Ramos (cell line): ENCODE data around the gene DPPA4.
"Not testable (repeated sequence)": the region's sequence is repeated elsewhere in the genome, so short reads cannot be mapped to it uniquely, and the experiment has no call there.

Experiments used
- in situ Hi-C: fragments of 300-500 bp; cut with MboI; formaldehyde crosslinking; loops from one replicate; pipeline ENCODE4 v1.14.3; 2022; ENCODE audit warnings: low sequenced_read_pairs; ENCODE audit not compliant: unreplicated experiment

The DPPA4 gene, protein sequence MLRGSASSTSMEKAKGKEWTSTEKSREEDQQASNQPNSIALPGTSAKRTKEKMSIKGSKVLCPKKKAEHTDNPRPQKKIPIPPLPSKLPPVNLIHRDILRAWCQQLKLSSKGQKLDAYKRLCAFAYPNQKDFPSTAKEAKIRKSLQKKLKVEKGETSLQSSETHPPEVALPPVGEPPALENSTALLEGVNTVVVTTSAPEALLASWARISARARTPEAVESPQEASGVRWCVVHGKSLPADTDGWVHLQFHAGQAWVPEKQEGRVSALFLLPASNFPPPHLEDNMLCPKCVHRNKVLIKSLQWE

DNA sequence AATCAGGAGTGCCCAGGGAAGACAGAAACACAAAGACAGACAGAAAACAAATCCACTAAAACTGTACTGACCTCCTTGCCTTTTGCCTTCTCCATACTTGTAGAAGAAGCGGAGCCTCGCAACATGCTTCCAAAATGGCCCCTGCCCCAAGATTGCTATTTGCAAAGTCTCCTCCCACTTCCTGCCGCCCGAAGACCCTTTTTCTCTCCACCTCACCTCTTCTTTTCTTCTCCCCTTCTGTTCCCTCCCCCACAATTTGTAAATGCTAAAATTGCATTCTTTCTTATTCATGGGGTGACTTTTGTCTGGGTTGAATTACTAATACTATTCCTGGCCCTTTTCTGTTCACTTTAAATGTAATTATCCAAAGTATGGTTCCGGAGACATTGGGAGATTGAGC, at the start of gene DPPA4:
TSS of gene DPPA4 (minus strand) at position 154 of the 400 bp plus-strand sequence. CDS start at position 125, 29 bp downstream.
- in situ Hi-C loops, result no loop called here

DNA sequence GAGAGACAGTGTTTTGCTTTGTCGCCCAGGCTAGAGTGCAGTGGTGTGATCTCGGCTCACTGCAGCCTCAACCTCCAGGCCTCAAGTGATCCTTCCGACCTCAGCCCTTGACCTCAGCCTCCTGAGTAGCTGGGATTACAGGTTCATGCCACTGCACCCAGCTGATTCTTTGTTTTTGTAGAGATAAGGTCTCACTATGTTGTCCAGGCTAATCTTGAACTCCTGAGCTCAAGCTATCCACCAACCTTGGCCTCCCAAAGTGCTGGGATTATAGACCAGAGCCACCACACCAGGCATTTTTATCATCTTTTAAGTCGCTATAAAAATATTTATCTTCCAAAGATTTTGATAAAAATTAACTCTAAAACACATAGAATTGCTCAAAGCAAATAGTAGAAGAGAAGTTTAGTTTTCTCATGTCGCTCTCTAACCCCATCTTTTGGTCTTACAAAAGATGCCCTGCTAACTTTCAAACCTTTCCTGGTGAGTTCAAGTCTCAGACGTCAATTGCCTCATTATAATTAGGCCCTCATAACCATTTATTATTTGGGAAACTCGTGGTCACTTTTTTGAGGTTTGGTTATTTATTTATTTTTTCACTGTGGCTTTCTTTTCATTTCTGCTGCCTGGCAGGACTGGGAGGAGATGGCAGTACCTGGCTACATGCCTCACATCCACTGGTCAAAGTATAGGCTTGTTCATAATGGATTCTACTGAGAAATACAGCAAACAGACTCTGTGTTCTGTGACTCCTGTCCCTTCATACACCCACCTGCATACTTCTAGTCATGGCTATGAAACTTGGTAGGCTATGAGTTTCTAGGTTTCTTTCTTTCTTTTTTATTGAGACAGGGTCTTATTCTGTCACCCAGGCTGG, 48.3 kb upstream of the DPPA4 start:
- in situ Hi-C loops, result no loop called here

DNA sequence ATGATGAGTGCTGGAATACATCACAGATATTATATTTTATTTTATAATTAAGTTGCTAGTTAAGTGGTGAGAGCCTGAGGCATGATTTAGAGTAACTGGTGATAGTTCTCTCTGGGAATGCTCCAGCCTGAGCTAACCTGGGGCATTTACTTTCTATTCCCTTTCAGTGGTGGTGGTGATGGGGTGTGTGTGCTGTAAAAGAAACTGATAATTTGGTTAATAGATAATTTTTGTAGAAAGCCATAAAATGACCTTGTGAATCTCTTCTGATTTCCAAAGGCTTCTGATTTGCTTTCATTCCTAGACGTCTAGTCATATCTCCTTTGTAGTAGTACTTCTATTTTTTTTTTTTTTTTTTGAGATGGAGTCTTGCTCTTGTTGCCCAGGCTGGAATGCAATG, 46.8 kb upstream of the DPPA4 start:
- in situ Hi-C loops, result no loop called here

DNA sequence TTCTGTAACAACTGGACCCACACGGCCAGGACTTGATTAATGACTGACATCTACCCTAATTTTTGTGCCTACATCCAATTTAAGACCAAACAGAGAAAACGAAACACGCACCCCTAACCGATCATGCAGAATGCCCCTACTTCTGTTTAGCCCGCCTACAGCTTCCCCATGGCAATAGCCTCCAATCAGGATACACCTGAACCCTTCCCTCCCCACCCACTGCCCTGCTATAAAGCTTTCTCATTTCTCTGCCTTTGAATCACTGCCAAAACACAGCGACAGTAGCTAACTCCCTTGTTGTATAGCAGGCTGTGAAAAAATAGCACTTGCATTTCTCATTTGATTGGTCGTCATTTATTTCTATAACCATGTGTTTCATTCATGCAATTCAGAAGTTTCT, 45.2 kb upstream of the DPPA4 start:
- in situ Hi-C loops, result no loop called here

DNA sequence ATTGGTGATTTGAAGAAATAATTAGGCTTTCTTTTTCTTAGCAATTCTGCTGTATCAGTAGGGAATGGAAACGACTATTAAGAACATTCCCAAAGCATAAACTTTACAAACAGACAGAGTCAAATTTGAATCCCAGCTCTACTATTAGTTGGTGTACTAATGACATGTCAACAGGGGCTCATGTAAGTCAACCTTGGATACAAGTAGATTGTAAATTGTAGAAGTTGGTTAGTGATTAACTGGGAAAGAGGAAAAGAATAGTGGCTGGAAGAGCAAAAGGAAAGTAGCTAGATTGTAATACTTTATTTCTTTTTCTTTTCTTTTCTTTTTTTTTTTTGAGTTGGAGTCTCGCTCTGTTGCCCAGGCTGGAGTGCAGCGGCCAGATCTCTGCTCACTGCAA, 38.6 kb upstream of the DPPA4 start:
- in situ Hi-C loops, result no loop called here

DNA sequence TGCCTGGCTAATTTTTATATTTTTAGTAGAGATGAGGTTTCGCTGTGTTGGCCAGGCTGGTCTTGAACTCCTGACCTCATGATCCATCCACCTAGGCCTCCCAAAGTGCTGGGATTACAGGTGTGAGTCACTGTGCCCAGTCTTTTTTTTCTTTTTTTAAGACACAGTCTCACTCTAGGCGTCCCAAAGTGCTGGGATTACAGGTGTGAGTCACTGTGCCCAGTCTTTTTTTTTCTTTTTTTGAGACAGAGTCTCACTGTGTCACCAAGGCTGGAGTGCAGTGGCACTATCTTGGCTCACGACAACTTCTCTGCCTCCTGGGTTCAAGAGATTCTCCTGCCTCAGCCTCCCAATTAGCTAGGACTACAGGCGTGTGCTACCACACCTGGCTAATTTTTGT, 37.1 kb upstream of the DPPA4 start:
- in situ Hi-C loops, result not testable (repeated sequence)

DNA sequence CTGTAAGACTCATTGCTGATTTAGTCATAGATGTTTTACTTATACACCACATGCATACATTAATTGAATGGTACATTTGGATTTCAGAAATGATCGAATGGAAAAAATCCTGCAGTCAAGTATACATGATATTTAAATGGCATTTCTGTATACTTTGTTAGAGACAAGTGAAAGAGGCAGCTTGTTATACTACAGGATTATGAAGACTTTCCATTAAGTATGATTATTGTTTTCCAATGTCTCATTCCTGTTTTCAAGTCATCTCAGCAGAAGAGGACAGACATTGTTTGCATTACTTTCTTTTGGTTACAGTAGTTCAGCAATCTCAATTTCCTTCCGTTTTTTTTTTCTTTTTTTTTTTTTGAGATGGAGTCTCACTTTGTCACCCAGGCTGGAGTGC, 36.6 kb upstream of the DPPA4 start:
- in situ Hi-C loops, result no loop called here

DNA sequence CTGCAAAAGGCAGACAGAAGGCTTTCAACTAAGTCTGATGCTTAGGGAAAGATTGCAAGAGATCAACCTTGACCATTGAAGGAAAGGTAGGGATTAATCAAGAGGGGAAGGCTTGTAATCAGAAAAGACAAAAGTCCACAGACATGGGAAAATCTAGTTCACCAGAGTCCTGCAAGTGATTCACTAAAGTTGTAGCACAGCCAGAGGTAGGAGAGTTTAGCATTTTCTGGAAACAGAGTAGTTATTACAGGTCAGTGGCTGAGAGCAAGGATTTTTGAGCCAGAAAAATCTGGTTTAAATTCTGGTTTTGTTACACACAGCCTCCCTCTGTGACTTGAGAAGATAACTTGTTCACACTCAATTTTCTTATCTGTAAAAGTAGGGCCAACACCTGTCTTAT, 35.3 kb upstream of the DPPA4 start:
- in situ Hi-C loops, result no loop called here

DNA sequence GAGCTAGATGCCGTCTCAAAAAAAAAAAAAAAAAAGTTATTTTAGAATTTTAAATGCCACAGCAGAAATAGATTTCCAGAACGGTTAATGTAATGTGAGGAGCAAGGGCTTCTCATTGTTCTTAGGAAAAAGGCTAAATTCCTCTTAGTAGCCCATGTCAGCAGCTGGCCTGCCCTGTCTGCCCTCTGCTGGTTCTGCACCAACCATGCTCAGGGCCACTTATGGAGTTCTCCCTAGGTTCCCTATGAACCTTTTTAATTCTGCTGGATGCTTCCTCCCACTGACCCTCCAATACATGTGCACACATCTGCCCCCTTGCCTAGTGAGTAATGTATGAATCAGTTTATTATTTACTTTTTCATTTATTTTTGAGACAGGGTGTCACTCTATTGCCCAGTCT, 32.2 kb upstream of the DPPA4 start:
- in situ Hi-C loops, result no loop called here

DNA sequence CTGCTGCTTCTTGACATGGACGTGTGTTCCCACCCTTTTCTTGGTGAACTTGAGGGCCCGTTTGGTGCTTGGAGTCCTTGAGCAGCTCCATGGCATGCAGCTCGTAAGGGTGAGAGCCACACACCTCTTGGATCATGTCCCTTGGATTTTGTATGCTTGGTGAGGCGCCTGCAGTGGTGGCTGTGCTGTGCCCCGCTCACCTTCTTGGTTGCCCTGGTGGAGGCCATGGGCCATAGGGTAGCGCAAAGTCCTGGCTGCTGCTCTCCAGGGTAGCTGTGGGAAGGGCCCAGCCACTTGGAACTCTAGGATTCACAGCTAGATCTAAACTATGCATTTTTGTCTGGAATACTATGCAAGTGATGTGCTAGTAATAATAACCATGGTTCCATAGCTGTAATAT, 26.7 kb upstream of the DPPA4 start:
- in situ Hi-C loops, result no loop called here

DNA sequence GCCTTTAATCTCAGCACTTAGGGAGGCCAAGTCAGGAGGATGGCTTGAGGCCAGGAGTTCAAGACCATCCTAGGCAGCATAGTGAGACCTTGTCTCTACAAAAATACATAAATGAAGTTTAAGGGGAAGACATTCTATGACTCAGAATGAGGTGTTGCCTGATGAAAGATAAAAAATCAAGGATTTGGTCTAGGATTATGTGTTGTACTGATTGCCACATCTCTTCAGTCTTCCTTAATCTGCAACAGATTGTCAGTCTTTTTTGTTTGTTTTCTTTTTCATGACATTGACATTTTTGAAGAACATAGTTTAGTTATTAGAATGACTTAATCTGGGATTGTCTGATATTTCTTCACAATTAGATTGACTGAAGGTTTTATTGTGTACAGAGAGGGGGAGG, 26.3 kb upstream of the DPPA4 start:
- in situ Hi-C loops, result no loop called here

DNA sequence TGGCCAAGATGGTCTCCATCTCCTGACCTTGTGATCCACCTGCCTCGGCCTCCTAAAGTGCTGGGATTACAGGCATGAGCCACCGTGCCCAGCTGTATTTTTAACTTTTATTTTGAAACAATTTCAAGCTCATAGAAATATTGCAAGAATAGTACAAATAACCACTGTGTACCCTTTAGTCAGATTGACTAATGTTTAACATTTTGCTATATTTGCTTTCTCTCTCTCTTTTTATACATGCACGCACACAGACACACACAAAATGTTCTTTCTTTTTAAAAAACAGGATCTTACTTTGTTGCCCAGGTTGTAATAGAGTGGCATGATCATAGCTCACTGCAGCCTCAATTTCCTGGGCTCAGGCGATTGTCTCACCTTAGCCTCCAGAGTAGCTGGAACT, 25.5 kb upstream of the DPPA4 start:
- in situ Hi-C loops, result no loop called here

DNA sequence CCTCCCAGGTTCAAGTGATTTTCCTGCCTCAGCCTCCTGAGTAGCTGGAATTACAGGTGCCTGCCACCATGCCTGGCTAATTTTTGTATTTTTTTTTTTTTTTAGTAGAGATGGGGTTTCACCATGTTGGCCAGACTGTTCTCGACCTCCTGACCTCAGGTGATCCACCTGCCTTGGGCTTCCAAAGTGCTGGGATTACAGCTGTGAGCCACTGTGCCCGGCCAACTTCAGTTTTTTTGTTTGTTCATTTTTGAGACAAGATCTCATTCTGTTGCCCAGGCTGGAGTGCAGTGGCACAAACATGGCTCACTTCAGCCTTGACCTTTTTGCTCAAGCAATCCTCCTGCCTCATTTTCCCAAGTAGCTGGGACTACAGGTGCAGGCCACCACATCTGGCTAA, 21.5 kb upstream of the DPPA4 start:
- in situ Hi-C loops, result not testable (repeated sequence)

DNA sequence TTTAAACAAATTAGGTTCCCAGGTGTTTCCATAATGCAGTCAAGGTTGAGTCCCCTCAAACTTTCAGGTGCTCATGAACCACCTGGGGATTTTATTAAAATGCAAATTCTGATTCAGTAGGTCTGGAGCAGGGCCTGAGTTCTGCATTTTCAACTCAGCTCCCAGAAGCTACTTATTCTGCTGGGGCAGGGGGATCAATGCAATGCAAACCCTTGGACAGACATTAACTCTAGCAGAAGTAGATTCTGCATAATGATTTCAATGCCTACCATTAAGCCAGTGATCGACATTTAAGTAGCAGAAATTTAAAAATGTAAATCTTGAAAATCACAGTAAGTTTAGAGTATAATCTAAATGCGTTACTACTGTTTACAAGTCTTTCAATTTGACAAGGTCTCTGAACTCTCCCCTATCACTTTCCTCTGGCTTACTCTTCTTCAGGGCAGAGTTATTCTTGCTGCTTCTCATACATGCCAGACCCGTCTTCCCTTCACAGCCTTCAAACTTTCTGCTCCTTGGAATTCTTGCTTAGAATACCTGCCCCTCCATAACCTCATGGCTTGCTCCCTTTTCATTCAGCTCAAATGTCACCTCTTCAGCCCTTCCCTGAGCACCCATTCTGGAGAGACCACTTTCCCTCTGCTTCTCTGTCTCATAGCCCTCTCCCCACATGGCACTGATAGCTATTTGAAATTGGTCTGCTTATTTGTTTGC, 19.3 kb upstream of the DPPA4 start:
- in situ Hi-C loops, result no loop called here

DNA sequence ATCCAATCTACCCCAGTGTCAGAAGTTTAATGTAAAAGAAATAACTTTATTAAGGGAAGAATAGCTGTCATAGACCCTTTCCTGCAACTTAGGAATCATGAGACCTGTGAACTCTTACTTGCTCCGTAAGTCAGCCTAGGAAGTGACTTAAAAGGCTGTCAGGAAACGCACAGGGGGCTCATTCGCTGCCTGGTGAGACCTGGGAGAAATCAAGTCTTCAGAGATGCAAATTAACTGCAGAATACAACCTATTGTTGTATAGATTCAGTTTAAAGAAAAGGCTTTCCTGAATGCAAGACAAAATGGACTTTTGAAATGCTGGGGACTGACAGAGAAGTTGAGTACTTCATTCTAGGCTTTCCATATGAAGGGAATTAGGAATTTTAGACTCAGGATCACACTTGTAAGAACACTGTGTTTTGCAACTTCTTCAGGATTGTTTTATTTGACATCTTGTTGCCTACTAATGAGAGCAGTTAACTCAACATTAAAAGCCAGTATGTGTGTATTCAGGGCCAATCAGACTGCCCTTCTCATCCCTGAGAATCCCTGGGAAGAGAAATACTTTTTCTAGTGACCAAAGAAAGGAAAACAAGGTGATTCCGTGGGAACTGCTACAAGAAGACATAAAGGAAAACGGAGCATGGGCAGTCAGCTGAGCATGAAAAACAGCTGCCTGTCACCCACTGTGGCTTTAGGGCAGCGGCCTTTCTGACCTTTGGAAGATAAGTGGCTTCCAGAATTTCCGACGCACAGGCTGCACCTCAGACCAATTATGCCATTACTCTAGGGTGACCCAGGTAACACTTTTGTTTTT, 18.5 kb upstream of the DPPA4 start:
- in situ Hi-C loops, result no loop called here

DNA sequence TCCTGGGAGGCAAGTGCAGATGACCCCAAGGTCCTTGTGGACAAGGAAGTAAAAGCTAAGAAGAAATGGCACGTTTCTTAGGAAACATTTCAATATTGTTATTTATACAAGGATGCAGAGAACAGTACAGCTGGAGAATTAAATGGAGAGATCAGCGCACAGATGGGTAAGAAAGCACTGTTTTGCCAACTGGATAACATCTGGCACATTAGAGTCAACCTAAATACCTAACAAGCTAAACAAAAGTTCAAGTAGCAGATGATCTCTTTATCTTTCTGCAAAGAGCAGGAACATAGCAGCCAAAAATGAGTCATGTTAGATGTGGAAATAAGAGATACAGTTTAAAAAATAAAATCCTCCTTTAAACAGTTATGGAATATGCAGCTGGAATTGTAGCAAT, 15.7 kb upstream of the DPPA4 start:
- in situ Hi-C loops, result no loop called here

DNA sequence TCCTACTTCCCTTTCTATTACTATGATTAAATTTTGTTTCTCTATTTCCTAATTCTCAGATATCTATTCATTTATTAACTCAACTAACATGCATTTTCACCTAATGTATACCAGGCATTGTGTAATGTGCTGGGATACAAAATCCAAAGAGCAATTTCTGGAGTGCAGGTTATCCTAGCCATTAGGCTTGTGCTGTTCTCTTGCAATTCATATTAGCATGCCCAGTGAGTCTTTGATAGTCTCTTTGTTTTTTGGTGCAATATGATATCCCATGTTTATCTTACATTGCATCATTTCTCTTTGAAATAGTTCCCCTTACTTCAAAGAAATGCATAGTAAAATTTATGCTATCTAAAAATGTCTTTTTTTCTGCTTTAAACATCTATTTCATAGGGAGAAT, 13.9 kb upstream of the DPPA4 start:
- in situ Hi-C loops, result no loop called here

DNA sequence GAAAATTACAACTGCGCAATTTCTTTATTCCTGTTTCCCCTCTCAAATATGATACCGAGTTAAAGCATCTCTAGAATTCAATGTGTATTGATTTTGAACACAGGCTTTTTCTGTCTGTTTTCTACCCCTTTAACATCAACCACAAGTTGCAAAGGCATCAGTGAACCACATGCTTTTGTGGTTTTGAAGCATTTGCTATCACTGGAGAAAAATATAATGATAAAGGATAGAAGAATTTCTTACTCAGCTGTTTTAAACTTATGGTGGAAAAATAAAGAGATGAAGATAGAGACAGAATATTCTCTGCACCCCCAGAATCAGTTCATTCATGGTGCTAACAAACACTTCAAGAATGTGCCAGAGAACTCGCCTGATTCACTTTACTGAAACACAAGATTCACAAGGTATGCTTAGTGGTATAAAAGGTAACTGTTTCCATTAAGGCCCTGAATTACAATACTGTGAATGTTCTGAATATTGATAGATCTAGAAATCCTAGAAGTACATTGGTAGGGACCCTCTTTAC, 9.5 kb upstream of the DPPA4 start:
- in situ Hi-C loops, result no loop called here

DNA sequence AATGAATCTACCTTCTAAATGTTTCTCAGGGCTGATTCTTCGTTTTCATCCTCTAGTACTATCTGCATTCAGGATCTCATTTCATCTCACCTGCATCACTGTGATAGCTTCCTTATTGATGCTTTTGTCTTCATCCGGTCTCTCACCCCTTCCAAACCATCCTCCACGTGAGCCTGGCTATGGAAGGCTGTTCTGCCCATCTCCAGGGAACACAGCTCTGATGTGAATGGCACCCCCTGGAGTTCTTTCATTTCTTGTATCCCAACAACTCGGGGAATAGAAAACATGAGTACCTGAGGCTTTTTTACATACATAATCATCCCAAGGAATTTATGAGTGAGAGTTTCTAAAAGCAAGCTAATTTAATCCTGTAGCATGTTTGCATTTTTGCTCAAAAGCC, 8.8 kb upstream of the DPPA4 start:
- in situ Hi-C loops, result no loop called here
